NCI-H2107 (cell line): ENCODE results near the gene ZNF236.
"Not testable (repeated sequence)": the region's sequence is repeated elsewhere in the genome, so short reads cannot be mapped to it uniquely, and the experiment has no call there.

Experiments
- DNase-seq: peaks from one replicate; lab custom pipeline; 2025; lab: John Stamatoyannopoulos, UW

The ZNF236 gene

DNA sequence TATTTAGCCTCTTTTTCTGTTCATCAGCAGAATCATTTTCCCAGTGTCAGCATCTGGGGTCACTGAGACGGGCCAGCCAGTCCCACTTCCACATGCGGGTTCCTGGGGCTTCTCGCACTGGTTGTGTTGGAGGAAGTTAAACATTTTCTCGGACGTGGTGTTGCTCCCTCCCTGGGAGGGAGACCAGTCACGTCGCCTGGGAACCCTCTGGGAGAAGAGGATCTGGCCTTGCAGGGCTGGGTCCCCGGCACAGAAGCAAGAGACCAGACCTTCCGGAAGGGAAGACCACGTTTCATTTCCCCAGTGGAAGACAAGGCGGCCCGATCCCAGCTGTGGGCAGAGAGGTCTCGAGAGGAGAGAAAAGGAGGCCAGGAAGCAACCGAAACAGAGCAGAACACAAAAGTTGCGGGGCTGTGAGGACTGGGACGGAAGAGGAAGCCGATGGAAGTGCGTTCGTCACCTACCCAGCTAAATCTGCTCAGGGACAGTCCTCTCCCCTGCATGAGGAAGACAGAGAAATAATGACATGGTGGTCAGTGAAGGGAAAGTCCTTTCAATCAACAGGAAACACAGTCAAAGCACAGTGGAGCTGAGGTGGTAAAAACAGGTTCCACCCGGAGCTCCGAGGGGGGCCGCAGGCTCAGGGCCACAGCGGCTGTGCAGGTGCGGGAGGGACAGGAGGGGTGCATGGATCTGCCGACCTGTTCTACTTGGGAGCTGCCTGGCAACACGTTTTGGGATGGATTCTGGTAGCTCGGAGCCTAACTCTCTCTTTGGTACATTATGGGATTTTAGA lies 165.9 kb downstream of the ZNF236 start:
- DNase-seq: no peak

DNA sequence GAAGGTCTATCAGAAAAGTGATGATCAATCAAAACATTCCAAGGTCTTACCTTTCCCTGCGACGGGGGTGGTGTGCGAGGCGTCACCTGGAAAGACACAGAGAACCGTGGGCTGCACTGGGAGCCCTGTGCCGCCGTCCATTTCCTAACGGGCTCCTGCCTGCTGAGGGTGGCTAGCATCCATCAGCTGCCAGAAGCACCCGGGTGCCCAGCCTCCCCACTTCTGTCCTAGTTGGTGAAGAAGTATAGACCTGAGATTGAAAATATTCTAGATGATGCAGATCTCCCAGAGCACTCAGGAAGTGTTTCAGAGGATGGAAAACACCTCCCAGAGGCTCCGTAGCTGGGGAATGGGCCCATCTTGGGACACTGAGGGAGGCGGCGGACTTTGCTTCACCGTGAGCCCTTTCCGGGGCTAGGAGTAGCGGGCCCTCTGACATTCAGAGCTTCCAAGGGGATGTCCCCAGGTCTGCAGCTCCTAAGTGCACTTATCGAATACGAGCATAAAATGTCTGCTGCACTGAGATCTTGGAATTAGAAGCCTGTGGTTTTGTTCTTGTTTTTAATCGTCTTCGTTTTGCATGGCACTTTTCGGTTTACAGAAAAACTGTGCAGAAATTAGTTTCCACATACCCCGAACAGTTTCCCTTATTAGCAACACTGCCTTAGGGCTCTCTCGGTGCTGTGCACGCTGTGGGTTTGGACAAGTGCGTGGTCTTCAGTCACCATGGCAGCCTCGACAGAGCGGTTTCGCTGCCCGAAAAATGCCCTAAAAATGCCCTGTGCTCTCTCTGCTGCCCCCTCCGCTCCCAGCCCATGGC lies 166.7 kb downstream of the ZNF236 start:
- DNase-seq: no peak

DNA sequence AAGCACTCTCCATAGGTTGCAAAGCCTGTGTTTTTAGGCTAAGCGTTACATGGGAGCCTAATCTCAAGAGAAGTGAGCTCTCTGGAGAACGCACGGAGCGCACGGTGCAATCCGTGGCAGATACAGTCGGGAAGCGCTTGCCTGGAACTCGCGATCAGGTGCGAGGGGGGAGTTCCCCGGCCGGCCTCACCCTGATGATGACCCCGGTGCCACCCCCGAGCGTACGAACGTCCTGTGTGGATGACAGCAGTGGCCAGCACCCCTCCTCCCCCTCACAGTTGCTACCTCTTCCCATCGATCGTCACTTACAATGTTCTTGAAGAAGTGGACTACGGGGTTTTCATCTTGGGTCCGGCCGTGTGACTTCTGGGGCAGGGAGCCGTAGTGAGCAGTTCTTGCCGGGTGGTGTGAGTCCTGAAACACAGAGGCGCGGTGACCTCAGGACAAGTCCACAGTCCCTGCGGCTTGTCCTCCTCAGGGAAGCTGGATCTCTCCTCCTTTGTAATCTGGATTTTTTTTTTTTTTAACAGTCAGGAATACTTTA lies 167.4 kb downstream of the ZNF236 start:
- DNase-seq: no peak

DNA sequence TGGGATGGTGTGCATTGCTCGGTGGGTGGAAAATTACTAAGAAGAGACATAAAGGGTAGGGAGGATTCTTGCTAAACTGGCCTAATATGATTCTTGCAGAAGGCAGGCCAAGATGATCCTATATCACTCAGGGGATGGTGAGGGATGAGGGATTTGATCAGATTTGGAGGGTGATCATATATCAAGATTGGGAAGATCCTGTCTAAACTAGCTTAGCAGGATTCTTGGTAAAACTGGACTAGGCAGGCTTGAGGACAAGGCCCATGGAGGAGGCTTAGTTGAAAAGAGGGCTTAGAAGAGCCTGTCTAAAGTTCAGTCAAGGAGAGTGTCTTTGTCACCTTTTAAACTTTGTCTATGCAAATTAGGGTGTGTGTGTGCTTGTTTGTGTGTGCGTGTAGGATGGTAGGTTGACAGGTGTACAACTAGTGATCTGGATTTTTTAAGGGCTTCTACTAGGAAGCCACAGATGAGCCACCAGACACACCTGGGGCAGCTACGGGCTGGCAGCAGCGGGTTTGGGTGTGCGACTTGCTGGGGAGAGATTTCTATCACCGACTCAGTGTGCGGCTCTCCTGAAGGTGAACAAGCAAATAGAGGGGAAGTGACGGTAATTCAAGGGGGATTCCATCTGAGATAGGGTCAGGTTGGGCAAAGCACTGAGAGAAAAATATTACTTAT lies 168.1 kb downstream of the ZNF236 start:
- not testable (repeated sequence) for DNase-seq

DNA sequence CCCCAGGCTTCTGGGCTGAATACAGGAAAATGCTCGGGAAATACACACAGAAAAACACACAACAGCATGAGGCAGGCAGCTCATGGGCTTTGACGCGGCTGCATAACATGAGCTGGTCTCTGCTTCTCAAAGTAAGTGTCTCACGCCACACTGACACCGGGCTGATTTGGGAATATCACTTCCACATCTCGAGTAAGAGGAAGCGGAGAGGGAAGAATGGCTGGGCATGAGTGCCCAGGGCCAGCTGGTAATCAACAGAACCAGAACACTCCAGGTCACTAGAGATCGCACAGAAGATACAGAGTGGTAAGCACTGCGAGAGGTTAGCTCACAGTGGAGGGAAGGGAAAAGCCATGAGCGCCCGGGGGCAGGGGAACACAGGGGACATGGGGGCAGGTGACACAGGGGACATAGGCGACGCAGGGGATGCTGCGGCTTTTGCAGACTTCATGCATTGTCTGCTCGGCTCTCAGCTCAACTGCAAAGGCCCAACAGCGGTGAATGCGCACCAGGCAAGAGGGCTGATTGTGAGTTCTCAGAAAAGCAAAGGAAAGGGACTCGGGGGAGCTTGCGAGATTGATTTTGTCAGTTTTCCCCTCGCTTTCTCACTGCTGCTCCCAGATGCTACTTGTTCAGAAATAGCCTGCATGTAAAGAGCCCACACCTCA lies 168.8 kb downstream of the ZNF236 start:
- no peak for DNase-seq

DNA sequence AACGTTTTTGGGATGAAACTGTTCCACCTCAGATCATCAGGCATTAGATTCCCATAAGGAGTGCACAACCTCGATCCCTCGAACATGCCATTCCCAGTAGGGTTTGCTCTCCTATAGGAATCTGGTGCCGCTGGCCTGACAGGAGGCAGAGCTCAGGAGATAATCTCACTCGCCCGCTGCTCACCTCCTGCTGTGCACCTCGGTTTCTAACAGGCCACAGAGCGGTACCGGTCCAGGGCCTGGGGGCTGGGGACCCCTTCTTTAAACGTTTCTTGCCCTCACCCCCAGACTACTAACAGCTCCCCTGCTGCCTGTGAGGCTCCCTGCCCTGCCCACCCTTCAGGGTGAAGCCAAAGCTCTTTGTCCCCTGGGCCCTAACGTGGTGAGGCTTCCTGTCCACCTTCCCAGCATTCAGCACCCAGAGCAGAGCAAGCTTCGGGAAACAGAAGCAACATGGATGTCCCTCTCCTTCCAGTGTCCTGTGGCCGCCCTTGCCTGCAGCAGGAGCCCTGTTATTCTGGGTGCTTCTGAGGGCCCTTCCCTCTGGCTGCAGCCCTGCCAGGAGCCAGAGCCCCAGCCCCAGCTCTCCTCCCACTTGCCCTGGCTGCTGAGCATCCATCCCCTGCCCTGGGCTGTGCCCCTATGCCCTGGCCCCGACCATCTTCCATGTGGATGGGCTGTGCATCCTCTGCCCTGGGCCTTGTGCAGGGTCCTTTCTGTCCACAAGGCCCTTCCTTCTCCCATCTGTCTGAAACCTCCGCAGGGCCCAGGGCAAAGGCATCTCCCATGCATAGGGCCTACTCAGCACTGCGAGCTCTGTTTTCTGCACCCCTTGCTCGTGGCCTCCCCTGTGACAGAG lies 170.1 kb downstream of the ZNF236 start:
- DNase-seq: no peak

DNA sequence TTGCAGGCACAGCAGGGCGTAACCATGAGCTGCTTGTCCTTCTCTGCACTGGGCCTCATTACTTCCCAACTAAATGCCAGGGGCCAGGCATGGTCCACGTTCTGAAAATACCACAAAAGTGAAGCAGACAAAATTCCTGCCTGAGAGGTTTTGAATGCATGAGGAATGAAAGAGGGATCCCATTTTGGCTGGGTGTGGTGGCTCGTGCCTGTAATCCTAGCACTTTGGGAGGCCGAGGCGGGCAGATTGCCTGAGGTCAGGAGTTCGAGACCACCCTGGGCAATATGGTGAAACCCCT lies 170.7 kb downstream of the ZNF236 start:
- no peak for DNase-seq

DNA sequence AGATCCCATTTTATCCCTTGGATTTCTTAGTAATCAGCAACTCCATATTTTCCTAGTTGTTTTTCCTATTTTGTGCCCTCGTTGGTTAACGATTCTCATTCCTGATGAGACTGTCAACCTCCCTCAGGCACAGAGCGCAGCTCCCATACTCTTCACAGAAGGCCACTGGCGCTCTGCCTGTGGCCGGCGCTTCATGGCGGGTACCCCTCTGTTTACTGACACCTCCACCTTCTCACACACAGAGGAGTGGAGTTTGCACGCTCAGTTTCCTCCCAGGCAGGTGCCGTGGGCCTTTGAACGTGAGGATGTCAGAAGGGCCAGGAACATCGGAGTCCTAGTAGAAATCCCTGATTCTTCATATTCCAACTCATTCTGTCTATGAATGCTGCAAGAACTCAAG lies 171.2 kb downstream of the ZNF236 start:
- no peak for DNase-seq

DNA sequence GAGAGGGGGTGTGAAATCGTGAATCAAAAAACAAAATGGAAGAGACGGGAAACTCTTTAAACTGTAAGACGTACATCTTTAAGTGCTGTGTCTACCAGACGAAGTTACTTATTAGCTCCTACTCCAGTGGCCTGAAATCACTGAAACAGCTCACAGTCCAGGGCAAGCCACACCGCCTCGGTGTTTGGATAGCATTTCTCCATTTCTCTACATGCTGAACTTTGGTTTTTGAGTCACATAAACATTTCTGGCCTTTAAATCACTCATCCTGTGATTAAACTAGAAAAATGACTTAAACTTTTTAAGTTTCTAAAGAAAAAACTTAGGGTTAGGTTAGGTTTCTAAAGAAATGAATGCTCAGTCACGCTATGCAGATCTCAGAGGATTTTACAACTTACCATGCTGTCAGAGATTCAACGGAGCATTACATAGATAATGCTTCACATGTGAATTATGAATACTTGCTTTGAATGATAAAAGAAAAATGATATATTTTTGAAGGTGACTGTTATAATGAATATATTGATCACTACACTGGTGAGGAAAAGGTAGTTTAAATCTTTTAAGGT lies 171.8 kb downstream of the ZNF236 start:
- no peak for DNase-seq

DNA sequence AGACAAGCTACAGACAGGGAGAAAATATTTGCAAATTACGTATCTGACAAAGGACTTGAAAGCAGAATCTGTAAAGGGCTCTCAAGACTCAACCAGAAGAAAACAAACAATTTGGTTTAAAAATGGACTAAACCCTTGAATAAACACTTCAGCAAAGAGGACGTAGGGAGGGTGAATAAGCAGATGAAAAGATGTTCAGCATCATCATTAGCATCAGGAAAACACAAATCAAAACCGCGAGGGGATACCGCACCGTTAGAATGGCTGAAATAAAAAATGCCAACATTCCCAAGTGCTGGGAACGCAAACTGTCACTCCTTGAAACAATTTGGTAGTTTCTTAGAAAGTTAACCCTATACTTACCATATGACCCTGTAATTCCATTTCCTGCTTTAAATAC lies 173.5 kb downstream of the ZNF236 start:
- no peak for DNase-seq

DNA sequence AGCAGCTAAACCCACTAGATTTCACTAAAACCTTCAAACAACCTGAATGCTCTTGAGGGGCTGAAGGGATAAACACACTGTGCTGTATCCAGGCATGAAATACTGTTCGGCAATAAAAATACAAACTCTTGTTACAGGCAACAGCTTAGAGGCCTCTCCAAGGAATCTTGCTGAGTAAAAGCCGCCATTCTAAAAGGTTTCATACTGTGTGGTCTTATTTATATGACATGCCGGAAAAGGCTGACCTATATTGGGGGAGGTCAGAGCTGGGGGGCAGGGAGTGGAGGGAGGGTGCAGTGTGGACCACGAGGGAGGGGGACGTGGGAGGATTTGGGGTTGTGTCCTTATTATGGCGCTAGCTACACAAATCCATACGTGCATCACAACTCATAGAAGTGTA lies 174.1 kb downstream of the ZNF236 start:
- no peak for DNase-seq

DNA sequence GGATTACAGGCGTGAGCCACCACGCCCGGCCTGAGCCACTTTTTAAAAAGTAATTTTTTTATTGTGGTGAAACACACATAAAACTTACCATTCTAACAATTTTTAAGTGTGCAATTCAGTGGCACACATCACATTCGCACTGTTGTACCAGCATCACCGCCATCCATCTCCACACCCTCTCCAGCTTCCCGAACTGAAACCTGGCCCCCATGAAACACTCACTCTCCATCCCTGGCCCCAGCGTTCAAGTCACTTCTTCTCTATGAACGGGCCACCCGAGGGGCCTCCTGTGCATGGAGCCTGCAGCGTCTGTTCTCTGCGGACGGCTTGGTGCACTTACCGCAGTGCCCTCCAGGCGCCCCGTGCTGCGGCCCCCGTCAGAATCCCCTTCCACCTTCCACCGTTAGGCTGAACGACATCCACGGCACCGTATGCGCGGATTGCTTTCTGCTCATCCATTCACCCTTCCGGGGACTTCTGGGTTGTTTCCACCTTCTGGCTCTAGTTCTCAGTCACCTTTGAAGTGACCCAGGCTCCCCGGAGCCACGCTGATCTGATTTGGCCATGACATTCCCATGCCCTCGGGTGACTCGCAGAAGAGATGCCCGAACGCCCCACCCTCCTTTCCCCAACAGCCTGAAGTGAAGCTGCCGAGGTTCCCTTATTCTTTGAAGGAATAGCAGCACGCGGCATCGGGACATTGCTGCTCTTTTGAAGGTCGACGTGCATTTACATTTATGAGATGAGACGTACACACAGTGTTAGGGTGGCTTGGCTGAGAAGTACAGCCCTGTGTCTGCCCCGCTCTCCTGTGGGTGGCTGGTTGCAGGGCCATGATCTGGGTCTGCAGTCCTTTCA lies 175.8 kb downstream of the ZNF236 start:
- DNase-seq: no peak

DNA sequence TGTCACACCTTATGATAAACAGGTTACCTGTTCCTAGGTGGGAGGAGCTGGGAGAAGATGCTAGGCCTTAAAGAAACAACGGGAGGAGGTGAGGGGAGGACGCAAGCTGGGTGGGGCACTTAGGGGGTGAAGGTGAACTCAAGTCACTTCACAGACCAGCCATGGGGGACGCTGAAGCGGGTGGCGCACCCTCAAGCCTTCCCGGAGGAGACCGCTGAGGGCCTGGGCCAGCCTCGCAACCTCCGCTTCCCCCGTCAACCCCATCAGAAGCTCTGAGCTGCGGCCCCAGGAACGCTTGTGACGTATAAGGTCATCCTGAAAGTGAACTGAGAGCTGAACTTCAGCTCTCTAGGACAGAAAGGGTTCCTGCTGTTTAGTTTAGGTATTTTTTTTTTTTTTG lies 176.7 kb downstream of the ZNF236 start:
- no peak for DNase-seq

DNA sequence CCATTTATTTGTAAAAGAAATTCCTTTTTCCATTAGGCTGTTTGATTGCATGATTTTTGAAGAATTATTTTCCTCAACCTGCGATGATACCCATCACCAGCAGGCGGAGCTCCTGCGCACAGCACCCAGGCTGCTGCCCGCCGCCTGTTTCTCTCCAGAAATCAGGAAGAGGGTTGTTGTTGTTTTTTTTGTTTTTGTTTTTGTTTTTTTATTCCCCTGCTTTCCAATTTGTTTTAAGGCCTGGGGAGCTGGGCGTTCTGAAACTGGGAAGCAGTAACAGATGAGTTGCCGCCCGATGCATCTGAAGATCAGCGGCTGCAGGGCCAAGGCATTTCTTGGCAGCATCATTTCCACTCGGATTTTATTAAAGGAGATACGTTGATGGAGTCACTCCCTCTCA lies 178.2 kb downstream of the ZNF236 start:
- DNase-seq: no peak

DNA sequence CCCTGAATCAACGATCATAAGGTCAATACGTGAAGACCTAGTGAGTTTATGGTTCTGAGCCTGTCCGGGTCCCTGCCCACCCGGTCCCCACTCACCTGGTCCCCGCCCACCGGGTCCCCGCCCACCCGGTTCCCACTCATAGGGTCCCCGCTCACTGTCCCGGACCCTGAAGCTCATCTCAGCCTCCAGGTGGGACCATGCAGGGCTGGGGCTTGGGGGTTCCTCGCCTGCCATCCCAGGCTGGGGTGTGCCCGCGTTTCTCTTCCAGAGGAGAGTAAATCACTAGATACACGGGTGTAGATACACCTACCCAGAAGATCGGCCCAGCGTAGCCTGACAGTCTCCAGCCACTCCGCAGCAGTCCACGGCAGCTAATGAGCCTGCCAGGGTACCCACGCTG lies 178.7 kb downstream of the ZNF236 start:
- DNase-seq: no peak

DNA sequence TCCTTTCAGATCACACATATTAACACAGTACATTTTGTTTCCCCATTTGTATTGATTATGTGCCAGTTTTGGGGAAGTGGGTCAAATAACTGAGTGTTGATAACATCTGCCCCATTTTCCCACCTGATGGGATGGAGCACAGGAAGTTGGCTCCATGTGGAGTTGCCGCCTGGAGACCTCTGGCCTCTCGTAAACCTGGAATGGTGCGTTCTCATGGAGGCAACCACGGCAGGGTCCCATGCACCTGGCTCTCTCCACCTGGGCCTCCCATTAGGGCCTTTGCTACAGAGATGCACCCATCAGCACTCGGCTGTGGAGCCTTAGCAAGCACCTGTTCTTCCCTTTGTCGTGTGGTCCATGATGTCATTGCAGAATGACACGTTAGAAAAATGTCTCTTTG lies 179.6 kb downstream of the ZNF236 start:
- DNase-seq: no peak

DNA sequence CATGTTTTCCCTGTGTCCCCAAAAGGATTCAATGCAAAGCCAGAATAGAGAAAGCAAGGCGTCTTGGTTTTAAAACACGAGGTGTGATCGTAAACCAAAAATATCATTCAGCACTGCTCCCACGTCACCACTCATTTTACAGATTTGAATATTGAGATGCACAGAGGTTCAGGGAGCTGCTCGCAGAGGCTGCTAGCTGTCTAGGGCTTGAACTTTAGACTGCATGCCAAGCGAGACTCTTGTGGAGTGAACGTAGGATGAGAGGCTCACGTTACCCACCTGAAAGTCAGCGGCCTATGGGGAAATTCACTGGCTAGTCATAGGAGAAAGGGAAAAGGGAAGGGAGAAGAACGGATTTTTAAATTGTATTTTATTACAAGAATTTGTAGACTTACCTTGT lies 180.1 kb downstream of the ZNF236 start:
- DNase-seq: peak; percentile 37

DNA sequence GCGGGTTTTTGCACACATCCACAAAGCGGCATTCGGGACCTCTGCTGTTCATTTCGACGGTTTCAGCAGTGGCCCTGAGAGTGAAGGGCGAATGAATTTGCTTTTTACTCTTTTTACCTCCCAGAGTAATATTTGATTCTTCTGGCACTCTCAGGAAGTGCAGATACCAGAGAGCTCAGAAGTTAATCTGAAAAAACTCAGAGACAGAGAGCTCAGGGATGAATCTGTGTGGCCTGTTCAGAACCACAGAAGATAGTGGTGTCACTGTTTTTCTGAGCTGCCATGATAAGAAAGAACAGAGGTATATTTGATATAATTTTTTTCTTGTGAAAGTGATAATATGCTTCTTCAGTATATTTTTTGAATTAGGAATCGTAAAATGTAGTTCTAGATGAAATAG lies 181.0 kb downstream of the ZNF236 start:
- DNase-seq: no peak

DNA sequence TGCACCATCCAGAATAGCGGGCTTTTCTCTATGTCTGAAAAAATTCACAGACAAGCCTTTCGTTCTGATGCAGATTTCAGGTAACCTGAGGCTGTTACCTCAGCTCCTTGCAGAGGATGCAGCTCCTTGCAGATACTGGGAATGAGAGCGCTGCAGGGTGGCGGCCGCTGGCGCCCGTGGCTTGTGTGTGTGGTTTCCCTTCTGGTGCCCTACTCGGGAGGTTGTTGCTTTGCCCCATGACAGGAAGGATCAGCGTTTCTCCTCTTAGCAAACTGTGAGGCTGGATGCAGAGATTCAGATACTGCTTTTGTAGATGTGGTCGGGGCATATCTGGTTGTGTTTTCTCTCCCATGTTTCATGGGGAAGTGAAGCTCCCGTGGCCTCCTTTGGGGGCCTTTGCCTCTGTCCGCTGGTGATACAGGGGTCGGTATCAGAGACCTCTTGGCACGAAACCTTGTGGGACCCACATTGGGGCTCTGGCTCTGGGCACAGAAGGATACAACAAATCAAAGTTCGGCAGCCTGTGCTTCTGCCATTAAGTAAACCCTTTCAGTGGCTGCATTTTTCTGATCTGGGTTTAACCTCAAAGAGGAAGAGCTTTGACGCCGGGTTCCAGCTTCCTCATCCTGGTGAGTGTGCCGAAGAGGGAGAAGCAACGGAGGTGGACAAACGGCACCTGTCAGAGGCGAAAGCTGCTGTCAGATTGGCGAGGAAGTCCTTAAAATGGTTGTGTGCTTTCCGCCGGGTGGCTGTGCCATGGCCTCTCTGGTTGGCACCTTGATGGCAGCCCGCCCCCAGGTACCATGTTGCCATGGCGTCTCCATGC lies 182.4 kb downstream of the ZNF236 start:
- no peak for DNase-seq
